Epithelial cell of esophagus (primary cell): ENCODE data around the gene KRT40.

Experiments
- DNase-seq: peaks from one replicate; pipeline ENCODE4 v3.0.0; 2010; ENCODE audit warnings: low read depth
- H3K4me3 ChIP-seq: 2 replicates; pipeline ENCODE4 v1.5.1; 2011; ENCODE audit warnings: mild to moderate bottlenecking, low read length, control low read depth
- CTCF ChIP-seq: IDR thresholded peaks from 2 replicates; pipeline ENCODE4 v1.5.1; 2011; ENCODE audit warnings: low read depth, mild to moderate bottlenecking, low read length, control low read depth, inconsistent platforms; ENCODE audit not compliant: insufficient read depth; ENCODE audit errors: missing control alignments

KRT40 gene

GRCh38 chr17:40986920-40987319, 2.8 kb upstream of the KRT40 start:
- DNase-seq = peak; percentile 29
- TF ChIP-seq CTCF = no peak
- no peak overlapping the region for H3K4me3 ChIP-seq

DNA sequence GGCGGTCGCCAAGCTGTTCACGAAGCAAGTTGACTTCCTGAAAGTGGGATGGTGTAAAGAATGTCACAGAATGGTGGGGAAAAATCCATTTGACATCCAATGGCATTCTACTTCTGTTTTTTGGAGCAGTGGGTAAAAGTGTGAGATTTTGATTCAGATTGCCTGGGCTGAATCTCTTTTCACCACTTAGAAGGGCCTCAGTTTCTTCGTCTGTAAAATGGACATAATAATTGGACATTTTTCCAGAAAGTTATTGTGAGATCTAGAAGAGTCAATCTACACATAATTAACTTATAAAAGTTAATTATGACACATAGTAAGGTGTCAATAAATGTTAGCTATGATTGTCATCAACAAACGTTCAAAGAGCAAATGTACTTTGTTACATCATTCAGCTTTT, 3.0 kb downstream of the KRT40 start:
- no peak for DNase-seq
- no peak for TF ChIP-seq CTCF
- H3K4me3 ChIP-seq = no peak overlapping the region

GRCh38 chr17:40980596-40980995, 3.5 kb downstream of the KRT40 start:
- no peak overlapping the region for H3K4me3 ChIP-seq
- no peak for DNase-seq

DNA sequence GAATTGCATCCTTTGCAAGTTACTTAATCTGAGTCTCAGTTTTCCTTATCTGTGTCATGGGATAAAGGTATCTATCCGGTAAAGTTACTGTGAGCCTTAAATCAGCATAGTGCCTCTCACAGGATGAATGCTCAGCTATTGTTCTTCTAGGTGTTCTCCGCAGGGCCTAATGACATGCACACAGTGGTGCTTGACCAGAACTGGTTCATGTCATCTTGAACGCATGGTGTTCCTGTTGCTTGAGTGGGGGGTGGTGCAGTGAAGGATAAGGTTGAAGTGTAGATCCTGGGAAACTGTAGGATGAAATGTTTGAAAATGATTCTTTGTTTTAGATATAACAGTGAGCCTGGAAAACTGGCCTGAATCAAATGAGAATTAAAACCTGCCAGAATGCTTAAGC, 4.0 kb downstream of the KRT40 start:
- DNase-seq = no peak
- H3K4me3 ChIP-seq = no peak overlapping the region
- TF ChIP-seq CTCF = no peak

More at GRCh38 chr17:40980596-40980995, 3.5 kb downstream of the KRT40 start:
- TF ChIP-seq CTCF = no peak

DNA sequence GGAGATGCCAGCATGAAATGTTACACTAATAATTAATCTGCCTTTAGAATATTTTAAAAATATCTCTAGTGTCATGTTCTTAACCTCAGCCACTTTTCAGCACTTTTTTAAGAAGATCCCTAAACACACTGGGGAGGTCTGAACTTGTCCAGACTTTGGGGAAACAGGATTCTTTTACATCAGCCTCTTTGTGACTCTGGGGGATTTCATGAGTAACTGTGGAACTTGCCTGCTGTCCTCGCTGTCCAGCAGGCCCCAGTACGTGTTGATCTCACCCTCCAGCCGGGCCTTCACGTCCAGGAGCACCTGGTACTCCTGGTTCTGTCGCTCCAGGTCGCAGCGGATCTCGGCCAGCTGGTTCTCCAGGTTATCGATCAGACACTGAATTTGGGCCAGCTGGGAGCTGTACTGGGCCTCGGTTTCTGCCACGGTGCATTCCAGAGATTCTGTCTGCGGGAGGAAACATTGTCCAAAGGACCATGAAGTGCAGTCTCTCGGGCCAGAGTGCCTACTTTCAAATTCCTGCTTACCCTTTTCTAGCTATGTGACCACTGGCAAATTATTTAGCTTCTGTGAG, 5.5 kb downstream of the KRT40 start:
- no peak for TF ChIP-seq CTCF
- H3K4me3 ChIP-seq = no peak overlapping the region
- DNase-seq = peak; percentile 38

DNA sequence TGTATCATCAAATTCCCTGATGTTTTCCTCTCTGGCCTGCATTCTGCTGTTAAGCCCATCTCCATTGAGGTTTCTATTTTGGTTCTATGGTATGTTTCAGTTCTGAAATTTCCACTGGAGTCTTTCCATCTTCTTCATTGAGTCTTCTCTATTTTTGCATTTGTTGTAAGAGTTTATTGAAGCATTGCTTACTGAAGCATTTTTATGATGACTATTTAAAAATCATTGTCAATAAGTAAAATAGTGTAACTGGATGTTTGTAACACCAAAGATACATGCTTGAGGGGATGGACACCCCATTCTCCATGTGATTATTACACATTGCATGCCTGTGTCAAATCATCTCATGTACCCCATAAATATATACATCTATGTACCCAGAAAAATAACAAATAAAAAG, 8.6 kb downstream of the KRT40 start:
- H3K4me3 ChIP-seq = no peak overlapping the region
- TF ChIP-seq CTCF = no peak
- DNase-seq = no peak

GRCh38 chr17:40974366-40974765, 9.8 kb downstream of the KRT40 start:
- no peak for TF ChIP-seq CTCF
- no peak for DNase-seq
- no peak overlapping the region for H3K4me3 ChIP-seq
